Measurements from ENCODE around the gene PI3. TPM values are rescaled to one million over a fixed set of nuclear protein-coding genes. Genes with fewer than 3 reads are reported as not detected.

PI3 gene
- total and polyA plus RNA-seq, 9 of the 15 experiments (the other 6 are each of a cell fraction or from before 2014, with no cell fraction given) = not detected

GRCh38 chr20:45183084-45183483 lies 8.4 kb downstream of the PI3 start:
- POLR2A ChIA-PET = no interaction called here
- CTCF ChIA-PET (ENCODE audit: low intra/inter-chr PET ratio) = no interaction called here

More at GRCh38 chr20:45183084-45183483, 8.4 kb downstream of the PI3 start:
- H2AFZ ChIP-seq (ENCODE audit: low read depth, low read length) = no peak overlapping the region
- TF ChIP-seq GTF2F1 (IDR thresholded peaks at IDR 0.05; ENCODE audit: low read depth, low read length) (no peak), ZNF445 (CRISPR knock-in tag; IDR thresholded peaks at IDR 0.05; ENCODE audit: low read depth) (no peak), HMG20A (CRISPR knock-in tag; conservative IDR thresholded peaks at IDR 0.05) (no peak), NFE2 (IDR thresholded peaks at IDR 0.05; ENCODE audit: low read depth) (no peak), ZNF778 (CRISPR knock-in tag; IDR thresholded peaks at IDR 0.05) (no peak), MNT (conservative IDR thresholded peaks at IDR 0.05) (no peak), SAP30 (IDR thresholded peaks at IDR 0.05; ENCODE audit: borderline replicate concordance, insufficient read depth, low read depth, low read length, poor library complexity, severe bottlenecking) (no peak), ZBTB7A (IDR thresholded peaks at IDR 0.05; ENCODE audit: borderline replicate concordance, control insufficient read depth, low read depth, low read length) (no peak), RBBP5 (IDR thresholded peaks at IDR 0.05; ENCODE audit: borderline replicate concordance, insufficient read depth, low read length, poor library complexity, severe bottlenecking) (no peak), DACH1 (IDR thresholded peaks at IDR 0.05; ENCODE audit: partially characterized antibody) (no peak), SMARCA4 (IDR thresholded peaks at IDR 0.05) (no peak), CBFB (CRISPR knock-in tag; IDR thresholded peaks at IDR 0.05) (no peak)
- ATAC-seq (no peak), DNase-seq (ENCODE audit: extremely low read depth in 1 of 4, low spot score in 3 of 4) (no peak), FAIRE-seq (no peak)
- no peak overlapping the region for H3K4me3 ChIP-seq
- in situ Hi-C loops (cut with MboI) = no loop called here
- 0% methylated on average over 2 of the region's 2 CpGs for WGBS (ENCODE audit: insufficient coverage, low coverage, missing lambda C conversion rate)
- no peaks in the 10 kb centered on the region for H3K36me3 ChIP-seq (ENCODE audit: control insufficient read depth, insufficient read depth, low read length)
- H3K27ac ChIP-seq (ENCODE audit: extremely low read depth, low read depth, low read length) = no peak overlapping the region
- peaks cover 5 to 17% of the 10 kb centered on the region in 2 experiments; a peak in 4 of 5 replicates for H3K27me3 ChIP-seq (ENCODE audit: control insufficient read depth in 2 of 2, insufficient read depth in 2 of 2, low read length in 2 of 2)
- BruUV-seq (replicated peaks) = no TSS peak
- H3K9ac ChIP-seq (ENCODE audit: insufficient read depth in 1 of 2, low read depth in 2 of 2, low read length in 2 of 2) = no peak overlapping the region
- no peak overlapping the region for H3K4me2 ChIP-seq (ENCODE audit: insufficient read depth, low read length)
- intact Hi-C loops (cut with micrococcal nuclease) = no loop called here
- H3K9me3 ChIP-seq (replicated peaks; ENCODE audit: control insufficient read depth, insufficient read depth, low read depth, low read length) = no peaks in the 10 kb centered on the region
- H4K20me1 ChIP-seq (replicated peaks; ENCODE audit: control insufficient read depth, insufficient read depth, low read length) = no peaks in the 10 kb centered on the region
- H3K4me1 ChIP-seq (replicated peaks in 1 of 2; ENCODE audit: control insufficient read depth in 2 of 2, insufficient read depth in 2 of 2, low read length in 2 of 2) = no peaks in the 10 kb centered on the region
- H3K79me2 ChIP-seq (ENCODE audit: control insufficient read depth, insufficient read depth, low read length) = no peaks in the 10 kb centered on the region
- H3K9me1 ChIP-seq (ENCODE audit: control insufficient read depth, insufficient read depth, low read length) = no peaks in the 10 kb centered on the region

All from K562 (cell line).